ENCODE measurements around the gene GARRE1.
A peak's percentile ranks its signal among the peaks of the same experiment; 100 is the strongest.

GARRE1 gene

GRCh38 chr19:34254698-34255432, 511 bp downstream of the GARRE1 start:
- H3K9ac ChIP-seq (ENCODE audit: low read length): peak overlapping the region; percentile 77

GRCh38 chr19:34255546-34255945, 1.2 kb downstream of the GARRE1 start:
- no peak overlapping the region for H3K27ac ChIP-seq (ENCODE audit: low read depth, low read length)
- H3K36me3 ChIP-seq (ENCODE audit: control insufficient read depth, insufficient read depth, low read length): no peaks in the 10 kb centered on the region
- no peak overlapping the region for H3K9ac ChIP-seq (ENCODE audit: low read length)
- no peaks in the 10 kb centered on the region for H3K27me3 ChIP-seq (ENCODE audit: control insufficient read depth, insufficient read depth, low read length)
- H3K4me1 ChIP-seq (ENCODE audit: control insufficient read depth, insufficient read depth, low read length): peaks cover 7% of the 10 kb centered on the region
- peak overlapping the region; percentile 77 for H3K4me3 ChIP-seq (ENCODE audit: low read length)

More at GRCh38 chr19:34254698-34255432, 511 bp downstream of the GARRE1 start:
- peak overlapping the region; percentile 69 for H3K27ac ChIP-seq (ENCODE audit: low read depth, low read length)
- H3K36me3 ChIP-seq (ENCODE audit: control insufficient read depth, insufficient read depth, low read length): no peaks in the 10 kb centered on the region
- peaks cover 6% of the 10 kb centered on the region for H3K4me1 ChIP-seq (ENCODE audit: control insufficient read depth, insufficient read depth, low read length)
- peak overlapping the region; percentile 77 for H3K4me3 ChIP-seq (ENCODE audit: low read length)
- H3K27me3 ChIP-seq (ENCODE audit: control insufficient read depth, insufficient read depth, low read length): no peaks in the 10 kb centered on the region

- peaks cover 17% of the 10 kb centered on the region for H3K4me1 ChIP-seq (ENCODE audit: control insufficient read depth, insufficient read depth, low read length)
- H3K27me3 ChIP-seq (ENCODE audit: control insufficient read depth, insufficient read depth, low read length): no peaks in the 10 kb centered on the region
- H3K9ac ChIP-seq (ENCODE audit: low read length): no peak overlapping the region
- no peak overlapping the region for H3K27ac ChIP-seq (ENCODE audit: low read depth, low read length)
- H3K4me3 ChIP-seq (ENCODE audit: low read length): no peak overlapping the region
- no peaks in the 10 kb centered on the region for H3K36me3 ChIP-seq (ENCODE audit: control insufficient read depth, insufficient read depth, low read length)
Measured at GRCh38 chr19:34256835-34257558, 2.6 kb downstream of the GARRE1 start.

GRCh38 chr19:34257559-34257924, 3.2 kb downstream of the GARRE1 start:
- H3K4me3 ChIP-seq (ENCODE audit: low read length): no peak overlapping the region

GRCh38 chr19:34259367-34260095, 5.2 kb downstream of the GARRE1 start:
- no peaks in the 10 kb centered on the region for H3K36me3 ChIP-seq (ENCODE audit: control insufficient read depth, insufficient read depth, low read length)
- H3K4me1 ChIP-seq (ENCODE audit: control insufficient read depth, insufficient read depth, low read length): peaks cover 17% of the 10 kb centered on the region
- no peaks in the 10 kb centered on the region for H3K27me3 ChIP-seq (ENCODE audit: control insufficient read depth, insufficient read depth, low read length)
- H3K4me3 ChIP-seq (ENCODE audit: low read length): no peak overlapping the region
- H3K27ac ChIP-seq (ENCODE audit: low read depth, low read length): no peak overlapping the region
- H3K9ac ChIP-seq (ENCODE audit: low read length): no peak overlapping the region

More at GRCh38 chr19:34257559-34257924, 3.2 kb downstream of the GARRE1 start:
- Histone ChIP-seq H3K27ac (ENCODE audit: low read depth, low read length) (no peak overlapping the region), H3K4me1 (ENCODE audit: control insufficient read depth, insufficient read depth, low read length) (peaks cover 17% of the 10 kb centered on the region), H3K27me3 (ENCODE audit: control insufficient read depth, insufficient read depth, low read length) (no peaks in the 10 kb centered on the region), H3K9ac (ENCODE audit: low read length) (no peak overlapping the region), H3K36me3 (ENCODE audit: control insufficient read depth, insufficient read depth, low read length) (no peaks in the 10 kb centered on the region)

GRCh38 chr19:34260771-34261173, 6.4 kb downstream of the GARRE1 start:
- Histone ChIP-seq H3K9ac (ENCODE audit: low read length) (no peak overlapping the region), H3K27me3 (ENCODE audit: control insufficient read depth, insufficient read depth, low read length) (no peaks in the 10 kb centered on the region), H3K27ac (ENCODE audit: low read depth, low read length) (no peak overlapping the region), H3K4me3 (ENCODE audit: low read length) (no peak overlapping the region), H3K36me3 (ENCODE audit: control insufficient read depth, insufficient read depth, low read length) (no peaks in the 10 kb centered on the region), H3K4me1 (ENCODE audit: control insufficient read depth, insufficient read depth, low read length) (peaks cover 13% of the 10 kb centered on the region)

- Histone ChIP-seq H3K27ac (ENCODE audit: low read depth, low read length) (no peak overlapping the region), H3K4me3 (ENCODE audit: low read length) (no peak overlapping the region), H3K9ac (ENCODE audit: low read length) (no peak overlapping the region), H3K36me3 (ENCODE audit: control insufficient read depth, insufficient read depth, low read length) (no peaks in the 10 kb centered on the region), H3K4me1 (ENCODE audit: control insufficient read depth, insufficient read depth, low read length) (peaks cover 13% of the 10 kb centered on the region), H3K27me3 (ENCODE audit: control insufficient read depth, insufficient read depth, low read length) (no peaks in the 10 kb centered on the region)
Measured at GRCh38 chr19:34261334-34262109, 7.2 kb downstream of the GARRE1 start.

GRCh38 chr19:34263745-34264237, 9.4 kb downstream of the GARRE1 start:
- Histone ChIP-seq H3K27me3 (ENCODE audit: control insufficient read depth, insufficient read depth, low read length) (no peaks in the 10 kb centered on the region), H3K27ac (ENCODE audit: low read depth, low read length) (no peak overlapping the region), H3K36me3 (ENCODE audit: control insufficient read depth, insufficient read depth, low read length) (no peaks in the 10 kb centered on the region), H3K9ac (ENCODE audit: low read length) (no peak overlapping the region), H3K4me3 (ENCODE audit: low read length) (no peak overlapping the region), H3K4me1 (ENCODE audit: control insufficient read depth, insufficient read depth, low read length) (peaks cover 13% of the 10 kb centered on the region)

GRCh38 chr19:34265221-34265650, 10.9 kb downstream of the GARRE1 start:
- H3K4me3 ChIP-seq (ENCODE audit: low read length): no peak overlapping the region
- no peak overlapping the region for H3K9ac ChIP-seq (ENCODE audit: low read length)
- peaks cover 11% of the 10 kb centered on the region for H3K4me1 ChIP-seq (ENCODE audit: control insufficient read depth, insufficient read depth, low read length)
- H3K36me3 ChIP-seq (ENCODE audit: control insufficient read depth, insufficient read depth, low read length): no peaks in the 10 kb centered on the region
- H3K27me3 ChIP-seq (ENCODE audit: control insufficient read depth, insufficient read depth, low read length): no peaks in the 10 kb centered on the region
- no peak overlapping the region for H3K27ac ChIP-seq (ENCODE audit: low read depth, low read length)

GRCh38 chr19:34269081-34269480, 14.7 kb downstream of the GARRE1 start:
- Histone ChIP-seq H3K9ac (ENCODE audit: low read length) (no peak overlapping the region), H3K27me3 (ENCODE audit: control insufficient read depth, insufficient read depth, low read length) (no peaks in the 10 kb centered on the region), H3K4me1 (ENCODE audit: control insufficient read depth, insufficient read depth, low read length) (no peaks in the 10 kb centered on the region), H3K4me3 (ENCODE audit: low read length) (no peak overlapping the region), H3K36me3 (ENCODE audit: control insufficient read depth, insufficient read depth, low read length) (no peaks in the 10 kb centered on the region), H3K27ac (ENCODE audit: low read depth, low read length) (no peak overlapping the region)

GRCh38 chr19:34269489-34269888, 15.1 kb downstream of the GARRE1 start:
- no peak overlapping the region for H3K9ac ChIP-seq (ENCODE audit: low read length)
- H3K27ac ChIP-seq (ENCODE audit: low read depth, low read length): no peak overlapping the region
- no peaks in the 10 kb centered on the region for H3K27me3 ChIP-seq (ENCODE audit: control insufficient read depth, insufficient read depth, low read length)
- H3K36me3 ChIP-seq (ENCODE audit: control insufficient read depth, insufficient read depth, low read length): no peaks in the 10 kb centered on the region
- no peak overlapping the region for H3K4me3 ChIP-seq (ENCODE audit: low read length)
- H3K4me1 ChIP-seq (ENCODE audit: control insufficient read depth, insufficient read depth, low read length): no peaks in the 10 kb centered on the region

Data from rectal smooth muscle tissue (tissue), 1 donor.